Skin of body (tissue), 2 donors: ENCODE data around the gene NPAT. TPM values are rescaled to one million over a fixed set of nuclear protein-coding genes. Genes with fewer than 3 reads are reported as not detected.
A peak's percentile ranks its signal among the peaks of the same experiment; 100 is the strongest.

Experiments
- DNase-seq: peaks from one replicate; lab custom pipeline; 2025; lab: John Stamatoyannopoulos, UW
- total RNA-seq: library from RNA; depleted of rRNA; stranded (reverse); fragments of >200 nt; gene quantifications from one replicate; pipeline ENCODE4 v1.2.3, GENCODE V29; 2014

NPAT gene
- total RNA-seq, result 17.5 TPM

- peak; percentile 100 for DNase-seq
Observed at GRCh38 chr11:108222574-108223347, at the start of gene NPAT, which contains the start of gene ATM. NPAT (minus strand) TSS chr11:108222638; CDS start chr11:108222536, 102 bp downstream. ATM (plus strand) TSS chr11:108223067; CDS start chr11:108227625, 4,558 bp downstream.

DNA sequence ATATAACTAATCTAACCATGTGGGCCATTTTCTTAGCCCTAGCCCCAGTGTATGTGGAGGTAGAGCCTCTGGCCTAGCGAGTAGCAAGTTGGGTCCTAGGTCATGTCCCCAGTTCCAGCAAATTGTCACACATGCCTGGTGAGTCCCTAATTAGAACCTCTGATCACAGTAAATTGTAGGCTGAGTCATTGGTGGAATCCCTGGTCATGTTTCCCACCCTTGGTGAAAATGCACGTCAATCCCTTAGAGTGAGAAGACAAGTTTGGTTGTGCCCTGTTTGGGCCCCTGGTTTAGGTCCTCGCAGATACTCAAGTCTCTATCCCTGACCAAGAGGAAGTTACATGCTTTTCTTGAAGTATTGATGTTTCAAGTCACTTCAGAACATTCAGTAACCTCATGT, 47.1 kb upstream of the NPAT start:
- no peak for DNase-seq

GRCh38 chr11:108253176-108253575, 30.7 kb upstream of the NPAT start:
- no peak for DNase-seq

GRCh38 chr11:108246885-108247284, 24.4 kb upstream of the NPAT start:
- DNase-seq, result no peak

DNA sequence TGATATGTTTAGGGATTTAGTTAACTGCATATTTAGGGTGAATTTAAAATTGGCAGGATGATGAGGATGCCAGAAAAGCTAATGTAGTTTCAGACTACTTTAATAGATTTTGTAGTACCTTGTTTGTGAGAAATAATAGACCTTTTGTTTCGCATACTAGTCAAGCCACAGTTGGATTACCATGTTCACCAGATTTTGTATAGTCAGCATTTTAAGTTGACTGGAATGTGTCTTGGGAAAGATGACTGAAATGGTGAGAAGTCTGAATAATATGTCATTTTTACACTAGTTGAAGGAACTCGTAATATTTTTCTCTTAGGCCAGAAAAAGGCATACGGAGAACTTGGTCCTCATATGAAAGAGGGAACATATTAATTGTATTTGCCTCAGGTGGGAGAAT, 23.9 kb upstream of the NPAT start:
- no peak for DNase-seq

- DNase-seq, result no peak
Observed at GRCh38 chr11:108242422-108242821, 20.0 kb upstream of the NPAT start.

GRCh38 chr11:108241330-108242037, 19.0 kb upstream of the NPAT start:
- DNase-seq, result no peak

- no peak for DNase-seq
Observed at GRCh38 chr11:108239076-108239475, 16.6 kb upstream of the NPAT start.

DNA sequence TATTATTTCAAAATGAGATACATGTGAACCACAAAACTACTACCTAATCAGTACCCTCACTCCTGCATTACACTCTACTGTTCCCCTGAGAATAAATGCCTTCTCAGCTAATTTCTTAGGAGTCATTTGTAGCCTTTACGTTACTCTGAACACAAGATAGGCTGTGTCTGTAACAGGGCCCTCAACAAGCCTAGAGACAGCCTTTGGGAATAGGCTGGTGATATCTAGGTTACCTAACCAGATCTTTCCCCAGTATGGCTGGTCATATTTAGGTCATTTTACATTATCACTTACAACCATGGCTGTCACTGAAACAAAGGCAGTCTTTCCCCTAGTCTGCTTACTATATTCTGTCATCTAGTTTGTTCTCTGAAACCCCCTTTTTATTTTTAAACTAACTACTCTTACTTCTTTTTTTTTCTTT, 14.6 kb upstream of the NPAT start:
- no peak for DNase-seq

DNA sequence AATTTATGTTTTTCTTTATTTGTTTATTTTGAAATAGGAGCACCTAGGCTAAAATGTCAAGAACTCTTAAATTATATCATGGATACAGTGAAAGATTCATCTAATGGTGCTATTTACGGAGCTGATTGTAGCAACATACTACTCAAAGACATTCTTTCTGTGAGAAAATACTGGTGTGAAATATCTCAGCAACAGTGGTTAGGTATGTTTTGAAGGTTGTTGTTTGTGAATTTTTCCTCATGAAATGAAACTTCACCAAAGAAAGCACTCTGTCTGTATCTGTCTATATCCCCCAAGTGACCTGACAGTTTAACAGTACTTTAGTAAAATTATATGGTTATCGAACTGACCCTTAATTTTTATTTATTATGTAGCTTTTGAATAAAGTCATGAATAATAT, 13.2 kb upstream of the NPAT start:
- DNase-seq, result no peak

GRCh38 chr11:108235192-108235591, 12.8 kb upstream of the NPAT start:
- DNase-seq, result no peak

GRCh38 chr11:108233277-108233945, 11.0 kb upstream of the NPAT start:
- no peak for DNase-seq

GRCh38 chr11:108228251-108228650, 5.8 kb upstream of the NPAT start:
- no peak for DNase-seq

DNA sequence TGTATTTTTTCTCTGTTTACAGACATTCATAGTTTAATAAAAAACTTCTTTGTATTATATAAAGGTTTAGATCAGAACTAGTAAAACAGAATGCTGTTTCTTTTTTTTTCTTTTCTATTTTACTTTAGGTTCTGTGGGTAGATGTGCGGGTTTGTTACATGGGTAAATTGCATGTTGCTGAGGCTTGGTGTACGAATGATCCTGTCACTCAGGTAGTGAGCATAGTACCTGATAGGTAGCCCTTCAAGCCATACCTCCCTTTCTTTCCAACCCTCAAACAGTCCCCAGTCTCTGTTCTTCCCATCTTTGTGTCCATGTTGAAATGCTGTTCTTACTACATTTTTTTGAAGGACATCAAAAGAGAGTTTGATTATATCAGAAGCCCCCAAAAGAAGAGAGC, 3.6 kb upstream of the NPAT start:
- DNase-seq, result no peak

- no peak for DNase-seq
Observed at GRCh38 chr11:108224911-108225786, 2.7 kb upstream of the NPAT start.

DNA sequence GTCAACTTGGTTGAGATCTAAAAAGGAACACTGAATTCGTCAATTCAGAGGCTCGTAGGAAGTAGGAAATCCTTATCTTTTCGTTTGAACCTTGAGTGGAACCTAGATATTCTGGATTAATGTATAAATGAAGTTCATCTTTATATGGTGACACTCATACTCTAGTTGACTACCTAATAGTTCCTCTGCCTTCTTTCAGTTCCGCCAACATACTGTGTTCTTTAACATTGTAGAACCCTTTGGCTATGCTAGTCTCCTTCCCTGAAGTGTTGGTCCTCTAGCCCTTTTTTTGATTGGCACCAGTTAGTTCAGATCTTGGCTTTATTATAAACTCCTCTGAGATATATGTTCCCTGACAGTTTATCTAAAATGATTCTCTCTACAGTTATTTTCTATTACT, 1.9 kb upstream of the NPAT start:
- no peak for DNase-seq

GRCh38 chr11:108223348-108224149, 1.1 kb upstream of the NPAT start:
- DNase-seq, result peak; percentile 67

DNA sequence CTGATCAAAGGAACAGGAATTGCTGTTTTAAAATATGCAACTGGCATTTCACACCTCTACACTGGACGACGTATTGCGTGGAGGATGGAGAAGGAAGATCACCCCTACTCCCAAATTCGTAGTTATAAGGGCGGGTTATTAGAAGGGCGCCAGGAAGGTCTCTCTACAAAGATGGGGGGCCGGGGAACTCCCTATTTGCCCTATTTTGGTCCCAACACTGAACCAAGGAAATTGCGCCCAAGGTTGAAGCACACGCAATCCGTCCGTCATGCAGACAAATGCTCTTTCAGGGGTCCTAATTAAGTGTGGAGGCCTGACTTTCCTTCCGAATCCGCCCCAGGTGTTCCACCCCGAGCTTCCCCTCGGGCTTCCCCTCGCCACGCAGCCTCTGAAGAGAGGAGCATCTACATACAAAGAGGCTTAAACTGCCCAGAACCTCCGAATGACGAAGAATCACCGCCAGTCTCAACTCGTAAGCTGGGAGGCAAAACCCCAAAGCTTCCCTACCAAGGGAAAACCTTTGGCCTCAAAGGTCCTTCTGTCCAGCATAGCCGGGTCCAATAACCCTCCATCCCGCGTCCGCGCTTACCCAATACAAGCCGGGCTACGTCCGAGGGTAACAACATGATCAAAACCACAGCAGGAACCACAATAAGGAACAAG, 396 bp downstream of the NPAT start:
- DNase-seq, result no peak

- DNase-seq, result peak; percentile 26
Observed at GRCh38 chr11:108221371-108221770, 1.1 kb downstream of the NPAT start.
